KG1 (cell line): ENCODE data around the gene RIN3.
A peak's percentile ranks its signal among the peaks of the same experiment; 100 is the strongest.

Source experiments
- DNase-seq: peaks from one replicate; lab custom pipeline; 2025; lab: John Stamatoyannopoulos, UW

RIN3 gene

DNA sequence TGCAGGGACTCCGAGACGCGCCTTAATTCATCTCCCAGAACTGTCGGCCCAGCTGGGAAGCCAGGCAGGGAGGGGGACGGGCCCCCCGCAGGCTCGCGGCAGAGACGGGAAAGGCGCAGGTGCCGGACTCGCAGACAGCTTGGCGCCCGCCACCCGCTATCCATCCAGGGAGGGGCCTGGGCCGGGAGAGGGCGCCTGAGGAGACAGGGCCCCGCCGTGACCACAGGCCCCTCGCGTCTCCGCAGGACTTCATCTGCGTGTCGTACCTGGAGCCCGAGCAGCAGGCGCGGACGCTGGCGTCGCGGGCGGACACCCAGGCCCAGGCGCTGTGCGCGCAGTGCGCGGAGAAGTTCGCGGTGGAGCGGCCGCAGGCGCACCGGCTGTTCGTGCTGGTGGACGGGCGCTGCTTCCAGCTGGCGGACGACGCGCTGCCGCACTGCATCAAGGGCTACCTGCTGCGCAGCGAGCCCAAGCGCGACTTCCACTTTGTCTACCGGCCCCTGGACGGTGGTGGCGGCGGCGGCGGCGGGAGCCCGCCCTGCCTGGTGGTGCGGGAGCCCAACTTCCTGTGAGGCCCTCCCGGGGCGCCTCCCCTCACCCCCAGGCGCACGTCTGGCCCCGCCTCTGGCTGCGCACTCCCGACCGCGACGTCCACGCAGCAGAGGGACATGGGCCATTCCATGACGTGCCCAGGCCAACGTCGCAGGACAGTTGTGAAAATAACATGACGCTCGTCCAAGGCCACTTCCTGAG is 174.3 kb downstream of the RIN3 start:
- no peak for DNase-seq

DNA sequence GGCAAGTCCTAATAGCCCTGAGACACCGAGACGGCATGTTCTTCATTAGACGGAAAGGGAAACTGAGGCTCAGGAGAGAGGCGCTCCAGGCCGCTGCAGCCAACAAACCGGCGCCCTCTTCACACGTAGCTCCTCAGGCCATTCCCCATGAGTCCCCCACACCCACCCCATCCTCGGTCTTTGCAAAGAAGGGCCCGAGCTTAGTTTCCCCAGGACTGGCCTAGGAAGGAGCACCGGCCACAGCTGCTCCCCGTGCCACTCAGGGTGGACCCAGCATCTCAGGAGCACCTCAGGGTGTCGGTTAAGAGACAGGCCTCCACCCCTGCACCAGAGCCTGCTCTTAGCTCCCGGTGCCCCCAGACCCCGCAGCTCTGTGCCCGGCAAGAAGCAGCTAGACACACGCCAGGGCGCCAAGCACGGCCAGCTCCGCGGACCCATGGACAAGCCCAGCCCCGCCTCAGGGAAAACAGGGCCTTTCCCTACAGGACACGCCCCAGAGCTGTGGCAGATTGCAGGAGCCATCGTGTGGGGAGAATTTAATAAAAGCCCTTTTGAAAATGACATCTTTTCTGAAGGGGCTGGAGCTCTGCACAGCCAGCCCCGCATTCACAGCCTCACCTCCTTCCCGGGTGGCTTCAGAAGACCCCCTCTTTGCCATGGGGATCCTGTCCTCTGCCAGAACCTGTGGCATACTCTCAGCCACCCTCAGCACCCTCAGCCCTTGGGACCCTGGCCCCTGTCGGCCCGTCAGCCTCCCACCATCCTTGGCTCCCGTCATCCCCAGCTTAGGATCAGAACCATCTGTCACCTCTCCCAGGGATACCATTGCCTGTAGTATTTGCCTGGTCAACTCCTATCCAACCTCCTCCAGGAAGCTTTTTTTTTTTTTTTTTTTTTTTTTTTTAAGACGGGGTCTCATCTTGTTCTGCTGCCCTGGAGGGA is 175.1 kb downstream of the RIN3 start:
- no peak for DNase-seq

DNA sequence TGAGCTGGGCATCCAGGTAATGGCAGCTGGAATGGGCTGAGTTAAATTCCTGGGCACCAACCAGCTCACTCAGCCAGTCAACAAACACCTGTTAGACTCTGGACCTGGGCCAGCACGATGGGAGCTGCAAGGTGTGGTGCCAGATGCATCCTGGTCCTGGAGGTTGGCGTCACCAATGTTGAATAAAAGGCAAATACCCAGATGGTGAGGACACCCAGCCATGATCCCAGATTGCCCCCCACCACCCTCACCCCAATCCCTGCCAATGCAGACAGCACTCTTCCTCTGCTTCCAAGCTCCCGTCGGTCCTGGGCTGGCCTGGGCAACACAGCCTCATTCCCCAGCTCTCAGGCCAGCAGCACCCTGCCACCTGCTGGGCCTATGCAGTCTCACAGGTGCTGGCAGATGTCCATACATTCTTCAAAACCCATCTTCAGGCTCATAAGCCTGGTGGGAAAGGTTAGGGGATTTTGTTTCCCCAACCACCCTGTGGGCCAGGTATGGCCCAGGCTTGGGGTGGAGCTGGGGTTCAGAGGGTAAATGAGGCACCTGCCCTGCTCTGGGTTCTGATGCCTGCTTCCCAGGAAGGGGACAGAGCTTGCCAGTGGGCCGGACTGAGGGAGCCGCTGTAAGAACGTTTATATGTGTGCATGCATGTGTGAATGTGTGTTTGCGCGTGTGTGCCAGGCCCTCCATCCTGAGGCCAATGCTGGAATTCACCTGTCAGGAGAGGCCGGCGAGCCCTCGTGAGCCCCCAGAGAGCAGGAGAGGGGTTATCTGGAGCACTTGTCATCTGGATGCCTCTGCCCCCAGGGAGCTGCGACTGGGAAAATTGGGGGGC is 176.8 kb downstream of the RIN3 start:
- DNase-seq, result no peak

DNA sequence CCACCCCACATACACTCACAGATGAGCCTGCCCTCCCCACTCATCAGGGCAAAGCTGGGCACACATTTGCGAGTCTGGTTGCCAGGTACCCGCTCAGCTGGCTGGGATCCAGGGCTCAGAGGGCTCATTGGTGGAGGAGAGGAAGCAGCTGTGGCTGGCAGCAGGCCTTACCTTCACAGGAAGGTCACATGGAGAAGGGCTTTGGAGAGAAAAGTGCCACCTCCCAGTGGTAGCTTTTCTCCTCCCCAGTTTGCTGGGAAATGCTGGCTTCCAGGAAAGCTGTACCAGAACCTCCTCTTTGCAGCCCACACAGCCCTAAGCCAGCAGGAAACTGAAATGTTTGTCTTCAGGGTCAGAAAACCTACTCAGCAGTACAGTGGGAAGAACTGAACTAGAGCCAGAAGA is 179.2 kb downstream of the RIN3 start:
- DNase-seq, result peak; percentile 64

DNA sequence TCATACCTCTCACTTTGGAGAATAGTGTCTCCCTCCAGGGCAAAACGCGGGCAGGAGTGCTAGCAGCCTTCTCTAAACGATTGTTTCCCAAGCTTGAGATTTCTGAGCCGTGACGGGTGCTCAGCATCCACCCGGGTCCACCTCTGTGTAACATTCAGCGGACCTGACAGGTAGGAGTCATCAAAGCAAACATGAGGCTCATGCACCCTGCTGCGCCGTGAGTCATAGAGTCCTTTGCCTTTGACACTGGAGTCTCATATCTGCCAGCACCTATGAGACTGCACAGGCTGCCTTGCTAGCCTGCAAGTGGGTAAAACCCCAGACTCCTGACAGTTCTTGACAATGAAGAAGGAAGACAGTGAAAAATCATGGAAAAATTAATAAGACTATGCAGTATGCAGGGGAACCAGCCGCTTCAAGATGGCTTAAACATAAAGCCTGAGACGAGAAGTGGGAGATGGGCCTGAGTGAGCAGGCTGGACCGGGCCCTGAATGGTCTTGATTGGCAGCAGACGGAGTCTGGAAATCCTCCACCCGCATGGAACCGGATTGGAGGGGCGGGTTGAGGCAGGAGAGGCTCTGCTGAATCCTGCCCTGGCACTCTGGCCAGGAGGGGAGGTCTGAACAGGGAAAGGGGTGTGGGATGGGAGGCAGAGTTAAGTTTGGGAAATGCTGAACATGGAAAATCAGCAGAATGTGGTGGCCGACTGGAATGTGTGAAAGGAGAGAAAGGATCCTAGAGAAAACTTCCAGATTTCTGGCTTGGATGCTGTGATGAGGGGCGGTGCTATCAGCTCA is 180.6 kb downstream of the RIN3 start:
- no peak for DNase-seq

DNA sequence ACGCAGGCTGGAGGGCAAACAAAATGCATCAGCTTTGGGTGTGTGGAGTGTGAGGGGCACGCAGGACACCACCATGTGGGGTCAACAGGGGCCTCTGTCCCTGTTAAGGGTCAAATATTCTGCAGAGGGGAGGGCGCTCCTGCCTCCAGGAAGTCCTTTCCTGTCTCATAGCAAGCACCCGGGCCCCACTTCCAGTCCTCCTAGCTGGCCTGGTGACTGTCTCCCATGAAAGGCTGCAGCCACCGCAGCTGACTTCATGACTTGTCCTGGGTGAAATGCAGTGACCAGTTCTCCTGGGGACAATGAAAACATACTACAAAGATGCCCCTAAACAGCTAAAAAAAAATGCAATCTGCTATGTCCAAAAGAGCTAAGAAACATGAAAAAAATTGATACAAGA is 181.2 kb downstream of the RIN3 start:
- DNase-seq, result no peak

DNA sequence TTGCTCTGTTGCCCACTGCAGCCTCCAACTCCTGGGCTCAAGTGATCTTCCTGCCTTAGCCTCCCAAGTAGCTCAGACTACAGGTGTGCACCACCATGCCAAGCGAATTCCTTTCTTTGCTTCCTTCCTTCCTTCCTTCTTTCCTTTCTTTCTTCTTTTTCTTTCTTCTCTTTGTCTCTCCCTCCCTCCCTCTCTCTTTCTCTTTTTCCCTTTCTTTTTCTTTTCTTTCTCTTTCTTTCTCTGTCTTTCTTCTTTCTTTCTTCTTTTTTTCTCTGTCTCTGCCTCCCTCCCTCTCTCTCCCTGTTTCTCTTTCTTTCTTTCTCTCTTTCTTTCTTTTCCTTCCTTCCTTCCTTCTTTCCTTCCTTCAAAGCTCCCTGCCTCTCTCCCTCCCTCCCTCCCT is 182.0 kb downstream of the RIN3 start:
- DNase-seq, result no peak

DNA sequence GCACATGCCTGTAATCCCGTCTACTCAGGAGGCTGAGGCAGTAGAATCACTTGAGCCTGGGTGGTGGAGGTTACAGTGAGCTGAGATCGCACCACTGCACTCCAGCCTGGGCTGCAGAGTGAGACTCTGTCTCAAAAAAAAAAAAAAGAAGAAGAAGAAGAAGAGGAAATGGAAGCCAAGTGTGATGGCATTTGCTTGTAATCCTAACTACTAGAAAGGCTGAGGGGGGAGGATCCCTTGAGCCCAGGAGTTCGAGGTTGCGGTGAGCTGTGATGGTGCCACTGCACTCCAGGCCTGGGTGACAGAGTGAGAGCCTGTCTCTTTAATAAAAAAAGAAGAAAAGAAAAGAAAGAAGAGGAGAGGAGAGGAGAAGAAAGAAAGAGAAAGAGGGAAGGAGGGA is 182.8 kb downstream of the RIN3 start:
- no peak for DNase-seq

DNA sequence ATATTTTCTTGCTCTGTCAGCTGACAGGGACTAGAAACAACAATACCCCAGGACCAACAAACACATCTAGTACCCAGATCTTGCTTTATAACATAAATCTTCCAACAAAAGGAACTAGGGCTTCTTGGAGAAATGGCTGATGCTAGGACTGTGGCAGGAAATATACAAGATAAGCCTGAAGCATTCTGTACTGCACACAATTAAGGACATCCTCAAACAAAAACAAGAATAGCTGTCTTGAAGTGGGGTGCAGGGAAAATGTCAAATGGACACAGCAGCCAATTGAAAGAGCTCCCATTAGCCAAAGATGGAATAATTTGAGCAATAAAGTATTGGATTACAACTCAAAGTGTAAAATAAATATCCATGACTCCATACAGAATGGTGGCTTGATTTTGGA is 184.8 kb downstream of the RIN3 start:
- no peak for DNase-seq

DNA sequence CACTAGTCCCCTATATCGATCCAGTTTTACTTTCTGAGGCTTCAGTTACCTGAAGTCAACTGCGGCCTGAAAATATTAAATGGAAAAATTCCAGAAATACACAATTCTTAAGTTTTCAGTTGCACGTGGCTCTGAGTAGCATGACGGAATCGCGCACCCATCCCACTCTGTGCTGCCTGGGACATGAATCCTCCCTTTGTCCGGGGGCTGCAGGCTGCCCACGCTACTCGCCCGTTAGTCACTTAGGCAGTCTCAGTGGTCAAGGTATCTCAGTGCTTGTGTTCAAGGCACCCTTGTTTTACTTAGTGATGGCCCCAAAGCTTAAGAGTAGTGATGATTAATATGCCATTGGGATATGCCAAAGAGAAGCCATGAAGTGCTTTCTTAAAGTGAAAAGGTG is 188.2 kb downstream of the RIN3 start:
- DNase-seq, result no peak

DNA sequence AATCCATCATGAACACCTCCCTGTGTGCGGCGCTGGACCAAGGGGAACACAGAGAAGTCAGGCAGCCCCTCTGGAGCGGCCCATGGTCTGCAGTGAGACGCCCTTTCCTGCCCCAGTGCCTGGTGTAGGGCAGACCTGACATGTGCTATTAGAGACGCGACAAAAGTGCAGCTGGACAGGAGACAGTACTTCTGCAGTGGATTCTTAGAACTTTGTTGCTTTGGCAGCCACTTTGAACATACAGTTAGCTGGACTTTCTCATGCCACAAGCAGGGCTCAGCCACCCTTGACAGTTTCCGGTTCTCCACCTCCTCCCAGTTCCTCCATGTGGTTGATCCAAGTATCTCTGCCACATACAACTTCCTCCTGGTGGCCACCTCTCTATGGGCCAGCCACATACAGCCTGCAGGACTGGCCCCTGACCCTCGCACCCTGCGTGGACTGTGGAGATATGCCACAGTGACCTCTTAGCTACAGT is 188.9 kb downstream of the RIN3 start:
- no peak for DNase-seq

DNA sequence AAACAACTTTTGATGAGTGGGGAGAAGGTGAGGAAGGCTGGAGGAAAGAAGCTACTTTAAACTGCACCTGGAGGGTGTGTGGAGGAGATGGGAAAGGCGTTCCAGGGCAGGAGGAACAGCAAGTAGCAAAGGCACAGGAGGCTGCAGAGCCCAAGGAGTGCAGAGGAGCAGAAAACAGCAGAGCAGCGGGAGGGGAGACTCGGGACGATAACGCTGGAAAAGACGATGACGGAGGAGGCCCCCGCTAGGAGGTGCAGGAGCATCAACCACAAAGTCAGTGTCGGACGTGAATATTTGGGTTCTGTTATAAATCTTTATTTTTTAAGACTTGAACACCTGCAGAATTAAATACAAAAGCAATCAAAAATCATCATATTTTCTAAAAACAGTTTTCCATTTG is 189.9 kb downstream of the RIN3 start:
- DNase-seq, result no peak

DNA sequence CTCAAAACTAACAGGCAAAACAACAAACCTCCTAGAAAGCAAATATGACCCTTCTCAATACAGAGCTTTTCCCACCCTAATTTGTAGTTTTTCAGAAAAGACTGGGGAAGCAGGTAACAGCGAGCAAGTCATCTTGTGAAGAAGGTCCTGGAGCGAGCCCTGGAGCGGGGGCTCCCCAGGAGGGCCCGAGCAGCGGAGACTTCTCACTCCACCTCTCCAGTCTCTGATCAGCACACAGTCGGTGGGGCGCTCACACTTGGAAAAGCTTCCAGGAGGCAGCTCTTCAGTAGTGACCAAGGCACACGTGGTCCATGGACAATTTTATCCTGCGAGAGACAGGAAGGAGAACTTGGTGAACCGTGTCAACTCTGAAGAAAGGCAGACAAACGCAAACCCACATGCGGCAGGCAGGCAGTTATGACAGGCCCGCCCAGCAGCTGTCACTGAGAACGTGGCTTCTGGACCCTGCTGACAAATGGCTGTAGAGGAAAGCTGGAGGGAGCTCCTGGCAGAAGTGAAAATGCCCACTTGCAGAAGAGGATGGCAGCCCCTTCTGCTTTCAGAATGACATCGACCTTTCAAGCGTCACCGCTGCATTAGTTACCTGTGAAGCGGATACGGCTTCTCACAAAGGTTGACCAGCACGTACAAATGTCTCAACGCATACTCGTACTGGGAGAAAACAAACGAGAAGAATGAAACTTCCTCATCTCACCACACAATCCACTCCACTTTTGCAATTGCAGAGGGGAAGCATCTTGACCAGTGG is 190.6 kb downstream of the RIN3 start:
- DNase-seq, result no peak

DNA sequence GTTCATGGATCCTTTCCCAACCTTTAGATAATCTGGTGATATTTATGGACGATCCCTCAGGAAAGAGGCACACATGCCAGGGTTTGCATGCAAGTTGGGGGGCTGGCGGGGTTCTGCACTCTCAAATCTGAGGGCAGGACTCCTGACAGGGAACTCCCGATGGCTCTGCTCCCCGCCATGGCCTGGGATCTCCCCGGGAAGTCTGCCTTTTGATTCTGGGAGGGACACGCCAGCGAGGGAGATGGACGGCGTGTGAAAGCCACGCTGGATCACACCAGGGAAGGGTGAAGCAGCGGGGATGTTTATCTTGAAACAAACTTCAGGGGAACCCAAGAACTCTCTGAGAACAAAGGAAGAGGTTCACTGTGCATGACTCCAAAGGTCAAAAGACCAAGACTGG is 191.2 kb downstream of the RIN3 start:
- no peak for DNase-seq

DNA sequence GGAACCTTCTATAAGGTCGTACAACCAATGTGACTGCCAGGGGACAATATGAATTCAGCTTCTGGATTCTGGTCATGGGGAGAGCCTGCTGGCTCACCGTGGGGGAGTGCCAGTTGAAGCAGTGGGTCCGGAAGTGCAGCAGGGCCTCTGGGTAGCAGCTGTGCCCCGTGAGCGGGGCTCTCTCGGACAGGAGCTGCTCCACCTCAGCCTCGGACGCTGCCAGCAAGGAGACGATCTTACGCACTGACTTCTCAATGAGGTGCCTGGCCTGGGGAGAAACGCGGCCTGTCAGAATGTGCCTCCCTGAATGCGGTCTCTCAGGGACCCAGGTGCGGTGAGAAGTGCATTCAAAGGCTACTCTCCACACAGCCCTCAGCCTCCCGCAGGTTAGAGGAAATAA is 192.8 kb downstream of the RIN3 start:
- no peak for DNase-seq

DNA sequence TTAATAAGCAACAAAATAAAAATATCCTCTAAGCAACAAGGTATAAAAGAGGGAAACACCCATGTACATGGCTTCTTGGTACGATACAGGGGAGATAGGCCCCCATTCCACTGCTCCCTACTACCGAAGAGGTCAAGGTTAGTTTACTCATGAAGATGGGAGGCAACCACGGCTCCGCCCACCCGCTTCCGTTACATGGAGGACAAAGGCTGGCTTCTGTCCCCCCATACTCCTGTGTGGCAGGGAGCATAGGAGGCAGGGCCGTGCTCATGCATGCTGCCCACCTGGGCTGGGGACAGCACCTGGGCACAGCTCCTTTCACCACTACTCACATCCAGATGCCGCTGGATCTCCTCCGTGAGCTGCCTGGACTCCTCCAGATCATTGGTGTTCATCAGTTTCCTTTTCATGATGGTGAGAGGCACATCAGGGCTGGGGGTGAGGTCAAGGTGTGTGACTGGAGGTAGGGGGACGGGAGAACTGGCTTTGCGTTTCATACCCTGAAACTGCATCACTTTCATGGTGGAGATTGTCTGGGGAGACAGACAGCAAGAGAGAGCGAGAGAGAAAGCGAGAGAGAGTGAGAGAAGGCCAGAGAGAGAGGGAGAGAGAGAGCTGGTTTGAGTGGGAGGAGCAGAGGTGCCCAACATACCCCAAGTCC is 195.9 kb downstream of the RIN3 start:
- no peak for DNase-seq

DNA sequence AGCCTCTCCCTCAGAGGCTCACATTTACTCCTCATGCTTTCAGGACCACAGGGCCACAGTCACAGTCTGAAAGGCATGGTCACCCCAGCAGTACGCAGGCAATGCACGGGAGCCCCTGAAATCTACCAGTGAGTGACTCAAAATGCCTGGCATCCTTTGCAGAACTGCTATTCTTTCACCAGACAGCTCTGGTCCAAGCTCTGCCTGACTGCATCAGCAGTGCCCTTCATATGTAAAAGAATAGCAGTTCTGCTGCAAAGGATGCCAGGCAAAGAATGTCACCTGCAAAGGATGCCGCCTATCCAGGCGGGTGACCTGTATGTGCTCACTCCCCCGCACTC is 196.4 kb downstream of the RIN3 start:
- no peak for DNase-seq

DNA sequence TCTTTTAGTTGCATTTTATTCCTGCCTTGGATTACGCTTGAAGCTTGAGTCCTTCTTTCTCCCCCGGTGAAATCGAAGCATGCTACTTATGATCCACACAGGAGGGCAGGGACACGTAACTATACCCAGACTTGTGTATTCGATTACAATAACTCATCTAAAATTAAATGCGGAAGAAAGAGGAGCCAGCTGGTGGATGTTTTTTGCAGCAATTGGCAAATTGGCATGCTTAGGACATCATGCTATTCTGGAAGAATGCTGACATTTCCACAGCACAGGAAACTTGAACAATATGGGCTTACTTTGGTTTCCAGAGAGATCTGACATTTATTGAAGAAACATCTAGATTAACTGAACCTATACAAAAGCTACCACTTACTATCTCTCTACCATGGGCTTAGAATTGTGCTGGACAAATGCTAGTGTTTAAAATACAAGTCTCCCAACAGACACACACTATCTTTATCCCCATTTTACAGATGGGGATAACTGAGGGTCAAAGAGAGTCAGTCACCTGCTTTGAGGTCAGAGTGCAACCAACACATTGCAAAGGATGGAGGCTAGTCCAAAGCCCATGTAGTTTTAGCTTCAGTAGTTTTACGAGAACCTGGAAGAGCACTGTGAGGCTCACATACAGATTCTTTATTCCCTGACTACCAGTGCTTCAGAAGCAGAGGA is 198.5 kb downstream of the RIN3 start:
- no peak for DNase-seq

DNA sequence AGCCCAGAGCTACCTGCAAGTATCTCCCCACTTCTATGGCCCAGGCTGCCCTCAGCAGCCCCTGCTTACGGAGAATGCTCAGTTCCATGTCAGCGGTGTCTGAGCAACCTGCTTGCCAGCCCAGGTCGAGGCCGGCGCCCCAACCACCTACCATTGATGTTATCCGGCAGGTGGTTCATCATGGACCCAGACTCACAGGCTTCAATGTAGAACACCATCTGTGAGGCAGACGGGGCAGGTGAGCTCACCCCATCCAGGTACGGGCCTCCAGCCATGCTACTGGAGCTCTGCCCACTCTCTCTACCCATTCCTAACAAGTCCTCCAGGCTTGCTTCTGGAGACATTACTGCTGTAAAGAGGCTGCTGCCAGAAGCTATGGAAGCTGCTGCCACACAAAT is 199.1 kb downstream of the RIN3 start:
- no peak for DNase-seq
